GM21723 (cell line): ENCODE data around the gene TGM4.

Experiments
- ATAC-seq: cut with Tn5 transposase; IDR thresholded peaks from one replicate; pipeline ENCODE4 v1.9.1; 2021; ENCODE audit warnings: mild to moderate bottlenecking, moderate library complexity; ENCODE audit not compliant: unreplicated experiment

TGM4 gene

GRCh38 chr3:44913868-44914468 is 39.6 kb downstream of the TGM4 start:
- no peak for ATAC-seq

- no peak for ATAC-seq
These were observed 40.5 kb downstream of the TGM4 start for GRCh38 chr3:44914936-44915335.

- no peak for ATAC-seq
These were observed 41.5 kb downstream of the TGM4 start for GRCh38 chr3:44915702-44916438.

- no peak for ATAC-seq
These were observed 43.7 kb downstream of the TGM4 start for GRCh38 chr3:44918087-44918486.

GRCh38 chr3:44918581-44918980 is 44.2 kb downstream of the TGM4 start:
- no peak for ATAC-seq

- no peak for ATAC-seq
These were observed 45.7 kb downstream of the TGM4 start for GRCh38 chr3:44920081-44920480.

GRCh38 chr3:44923632-44924456 is 49.4 kb downstream of the TGM4 start:
- ATAC-seq: no peak

GRCh38 chr3:44924457-44925084 is 50.2 kb downstream of the TGM4 start:
- ATAC-seq: no peak

GRCh38 chr3:44926172-44926571 is 51.8 kb downstream of the TGM4 start:
- ATAC-seq: no peak

- no peak for ATAC-seq
These were observed 52.5 kb downstream of the TGM4 start for GRCh38 chr3:44926921-44927320.

- no peak for ATAC-seq
These were observed 53.0 kb downstream of the TGM4 start for GRCh38 chr3:44927371-44927770.

- ATAC-seq: no peak
These were observed 55.4 kb downstream of the TGM4 start for GRCh38 chr3:44929782-44930181.

GRCh38 chr3:44930911-44931310 is 56.5 kb downstream of the TGM4 start:
- ATAC-seq: no peak

- ATAC-seq: no peak
These were observed 57.4 kb downstream of the TGM4 start for GRCh38 chr3:44931791-44932190.

- no peak for ATAC-seq
These were observed 57.9 kb downstream of the TGM4 start for GRCh38 chr3:44932271-44932670.

GRCh38 chr3:44932986-44933944 is 58.9 kb downstream of the TGM4 start:
- ATAC-seq: no peak

- ATAC-seq: no peak
These were observed 65.2 kb downstream of the TGM4 start for GRCh38 chr3:44939581-44940036.

GRCh38 chr3:44942202-44942921 is 68.0 kb downstream of the TGM4 start:
- ATAC-seq: no peak

- ATAC-seq: no peak
These were observed 73.8 kb downstream of the TGM4 start for GRCh38 chr3:44948239-44948638.
